Right hindlimb (tissue), 1 donor: ENCODE results near the gene CNGB1.
A peak's percentile ranks its signal among the peaks of the same experiment; 100 is the strongest.
"Not testable (repeated sequence)": the region's sequence is repeated elsewhere in the genome, so short reads cannot be mapped to it uniquely, and the experiment has no call there.

ENCODE experiments used
- DNase-seq: peaks from one replicate; pipeline ENCODE4 v3.0.0-alpha.2; 2018

CNGB1 gene

GRCh38 chr16:57950382-57950781, 20.5 kb downstream of the CNGB1 start:
- no peak for DNase-seq

GRCh38 chr16:57949595-57950238, 21.2 kb downstream of the CNGB1 start:
- DNase-seq = no peak

- no peak for DNase-seq
These were observed 21.9 kb downstream of the CNGB1 start for GRCh38 chr16:57949013-57949412.

GRCh38 chr16:57948027-57948426, 22.9 kb downstream of the CNGB1 start:
- no peak for DNase-seq

GRCh38 chr16:57947261-57947660, 23.7 kb downstream of the CNGB1 start:
- DNase-seq = no peak

GRCh38 chr16:57946181-57946801, 24.6 kb downstream of the CNGB1 start:
- no peak for DNase-seq

GRCh38 chr16:57945740-57946138, 25.2 kb downstream of the CNGB1 start:
- DNase-seq = no peak

- DNase-seq = no peak
These were observed 25.8 kb downstream of the CNGB1 start for GRCh38 chr16:57944970-57945739.

GRCh38 chr16:57943381-57943780, 27.5 kb downstream of the CNGB1 start:
- DNase-seq = not testable (repeated sequence)

- DNase-seq = not testable (repeated sequence)
These were observed 29.0 kb downstream of the CNGB1 start for GRCh38 chr16:57941901-57942300.

- peak; percentile 48 for DNase-seq
These were observed 29.8 kb downstream of the CNGB1 start for GRCh38 chr16:57941016-57941664.

GRCh38 chr16:57940382-57940966, 30.5 kb downstream of the CNGB1 start:
- no peak for DNase-seq

GRCh38 chr16:57939872-57940224, 31.1 kb downstream of the CNGB1 start:
- no peak for DNase-seq

GRCh38 chr16:57938936-57939871, 31.7 kb downstream of the CNGB1 start:
- peak; percentile 91 for DNase-seq

- no peak for DNase-seq
These were observed 32.4 kb downstream of the CNGB1 start for GRCh38 chr16:57938484-57938883.

- no peak for DNase-seq
These were observed 33.1 kb downstream of the CNGB1 start for GRCh38 chr16:57937861-57938260.

- no peak for DNase-seq
These were observed 35.0 kb downstream of the CNGB1 start for GRCh38 chr16:57935904-57936303.

GRCh38 chr16:57930533-57930932, 40.4 kb downstream of the CNGB1 start:
- DNase-seq = no peak

GRCh38 chr16:57929250-57929649, 41.7 kb downstream of the CNGB1 start:
- no peak for DNase-seq

- DNase-seq = no peak
These were observed 44.9 kb downstream of the CNGB1 start for GRCh38 chr16:57926041-57926440.

- no peak for DNase-seq
These were observed 45.6 kb downstream of the CNGB1 start for GRCh38 chr16:57925310-57925709.

- DNase-seq = no peak
These were observed 46.4 kb downstream of the CNGB1 start for GRCh38 chr16:57924514-57924913.
